ENCODE results near the gene ZNF14.
"Not testable (repeated sequence)": the region's sequence is repeated elsewhere in the genome, so short reads cannot be mapped to it uniquely, and the experiment has no call there.

ZNF14 gene

DNA sequence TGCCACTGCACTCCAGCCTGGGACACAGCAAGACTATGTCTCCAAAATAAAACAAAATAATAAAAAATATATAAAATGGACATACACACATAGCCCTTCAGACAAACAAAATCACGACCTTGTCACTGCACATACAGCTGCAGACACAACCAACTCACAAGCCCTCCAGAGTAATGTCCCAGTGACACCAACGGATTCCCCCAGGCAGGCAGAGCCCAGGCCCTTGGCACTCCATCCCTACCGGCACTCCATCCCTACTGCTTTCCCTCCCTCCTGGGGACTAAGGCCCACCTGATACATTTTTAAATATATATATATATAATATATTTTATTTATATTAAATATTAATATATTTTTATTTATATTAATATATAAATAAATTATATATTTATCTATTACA, 45.8 kb downstream of the ZNF14 start:
- no peak overlapping the region for H3K4me3 ChIP-seq (ENCODE audit: low read length in 2 of 2)
- no peaks in the 10 kb centered on the region for H3K4me1 ChIP-seq (ENCODE audit: control insufficient read depth in 2 of 2, insufficient read depth in 1 of 2, low read depth in 1 of 2, low read length in 2 of 2)
- DNase-seq (ENCODE audit: low spot score), result no peak
- no peak overlapping the region for H3K18ac ChIP-seq (ENCODE audit: low read length)
- H3K4me2 ChIP-seq (ENCODE audit: insufficient read depth, low read length, poor library complexity, severe bottlenecking), result no peak overlapping the region
- no peak overlapping the region for H3K9ac ChIP-seq (ENCODE audit: low read depth, low read length, poor library complexity)
- H4K91ac ChIP-seq (ENCODE audit: low read depth, low read length, poor library complexity), result no peak overlapping the region
- no peak overlapping the region for H4K8ac ChIP-seq (ENCODE audit: low read depth, low read length)
- peaks cover 0 to 10% of the 10 kb centered on the region in 2 donors for H3K36me3 ChIP-seq (replicated peaks in 1 of 2; ENCODE audit: control insufficient read depth in 2 of 2, insufficient read depth in 2 of 2, low read length in 2 of 2)
- no CpG with 5 or more reads among the region's 3 CpGs for WGBS, 2 donors (ENCODE audit: extremely low coverage in 2 of 2, insufficient read length in 2 of 2, insufficient replicate concordance in 1 of 2)
- H3K23ac ChIP-seq (ENCODE audit: low read depth, low read length, poor library complexity), result no peak overlapping the region
- no peaks in the 10 kb centered on the region for H3K27me3 ChIP-seq (ENCODE audit: control insufficient read depth in 3 of 3, insufficient read depth in 3 of 3, low read depth in 1 of 3, low read length in 3 of 3)
- H2BK5ac ChIP-seq (ENCODE audit: low read length), result no peak overlapping the region
- H3K14ac ChIP-seq (ENCODE audit: low read length), result no peak overlapping the region
- H2AFZ ChIP-seq (ENCODE audit: low read length), result no peak overlapping the region
- no peaks in the 10 kb centered on the region for H3K79me1 ChIP-seq (ENCODE audit: low read depth, low read length)
- H3K9me3 ChIP-seq (replicated peaks in 1 of 2; ENCODE audit: control insufficient read depth in 2 of 2, insufficient read depth in 1 of 2, low read depth in 1 of 2, low read length in 2 of 2), result peaks cover 4 to 16% of the 10 kb centered on the region in 2 donors
- no peak overlapping the region for H2BK15ac ChIP-seq (ENCODE audit: low read length)
- no peak overlapping the region for H2AK5ac ChIP-seq (ENCODE audit: low read depth, low read length)
- no peak overlapping the region for H2BK120ac ChIP-seq (ENCODE audit: low read depth, low read length)
- H2BK12ac ChIP-seq (ENCODE audit: low read length), result no peak overlapping the region
- no peak overlapping the region for H3K4ac ChIP-seq (ENCODE audit: low read length)
- H3K27ac ChIP-seq (replicated peaks; ENCODE audit: low read length), result no peak overlapping the region

DNA sequence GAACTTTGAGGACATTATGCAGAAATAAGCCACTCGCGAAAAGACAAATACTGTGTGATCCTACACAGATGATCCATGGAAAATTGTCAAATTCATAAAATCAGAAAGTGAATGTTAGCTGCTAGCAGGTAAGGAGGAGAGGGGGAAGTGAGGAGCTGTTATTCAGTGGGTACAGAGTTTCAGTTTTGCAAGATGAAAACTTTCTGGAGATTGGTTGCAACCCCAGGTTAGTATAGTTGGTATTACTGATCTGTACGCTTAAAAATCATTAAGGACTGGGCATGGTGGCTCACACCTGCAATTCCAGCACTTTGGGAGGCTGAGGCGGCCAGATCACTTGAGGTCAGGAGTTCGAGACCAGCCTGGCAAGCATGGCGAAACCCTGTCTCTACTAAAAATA, 46.3 kb downstream of the ZNF14 start:
- Histone ChIP-seq H3K4ac (ENCODE audit: low read length) (no peak overlapping the region), H2AK5ac (ENCODE audit: low read depth, low read length) (no peak overlapping the region), H3K18ac (ENCODE audit: low read length) (no peak overlapping the region), H2AFZ (ENCODE audit: low read length) (no peak overlapping the region), H2BK15ac (ENCODE audit: low read length) (no peak overlapping the region), H3K27ac (replicated peaks; ENCODE audit: low read length) (no peak overlapping the region), H2BK12ac (ENCODE audit: low read length) (no peak overlapping the region), H3K27me3 (ENCODE audit: control insufficient read depth in 3 of 3, insufficient read depth in 3 of 3, low read depth in 1 of 3, low read length in 3 of 3) (no peaks in the 10 kb centered on the region), H4K91ac (ENCODE audit: low read depth, low read length, poor library complexity) (no peak overlapping the region), H3K4me1 (ENCODE audit: control insufficient read depth in 2 of 2, insufficient read depth in 1 of 2, low read depth in 1 of 2, low read length in 2 of 2) (no peaks in the 10 kb centered on the region), H3K9ac (ENCODE audit: low read depth, low read length, poor library complexity) (no peak overlapping the region), H3K4me3 (ENCODE audit: low read length in 2 of 2) (no peak overlapping the region), H4K8ac (ENCODE audit: low read depth, low read length) (no peak overlapping the region), H3K79me1 (ENCODE audit: low read depth, low read length) (no peaks in the 10 kb centered on the region), H3K23ac (ENCODE audit: low read depth, low read length, poor library complexity) (no peak overlapping the region), H3K9me3 (replicated peaks in 1 of 2; ENCODE audit: control insufficient read depth in 2 of 2, insufficient read depth in 1 of 2, low read depth in 1 of 2, low read length in 2 of 2) (peaks cover 4 to 18% of the 10 kb centered on the region in 2 donors), H2BK120ac (ENCODE audit: low read depth, low read length) (no peak overlapping the region), H3K4me2 (ENCODE audit: insufficient read depth, low read length, poor library complexity, severe bottlenecking) (no peak overlapping the region), H2BK5ac (ENCODE audit: low read length) (no peak overlapping the region), H3K36me3 (replicated peaks in 1 of 2; ENCODE audit: control insufficient read depth in 2 of 2, insufficient read depth in 2 of 2, low read length in 2 of 2) (peaks cover 0 to 13% of the 10 kb centered on the region in 2 donors), H3K14ac (ENCODE audit: low read length) (no peak overlapping the region)
- DNase-seq (ENCODE audit: low spot score), result no peak
- no CpG with 5 or more reads among the region's 6 CpGs for WGBS, 2 donors (ENCODE audit: extremely low coverage in 2 of 2, insufficient read length in 2 of 2, insufficient replicate concordance in 1 of 2)

DNA sequence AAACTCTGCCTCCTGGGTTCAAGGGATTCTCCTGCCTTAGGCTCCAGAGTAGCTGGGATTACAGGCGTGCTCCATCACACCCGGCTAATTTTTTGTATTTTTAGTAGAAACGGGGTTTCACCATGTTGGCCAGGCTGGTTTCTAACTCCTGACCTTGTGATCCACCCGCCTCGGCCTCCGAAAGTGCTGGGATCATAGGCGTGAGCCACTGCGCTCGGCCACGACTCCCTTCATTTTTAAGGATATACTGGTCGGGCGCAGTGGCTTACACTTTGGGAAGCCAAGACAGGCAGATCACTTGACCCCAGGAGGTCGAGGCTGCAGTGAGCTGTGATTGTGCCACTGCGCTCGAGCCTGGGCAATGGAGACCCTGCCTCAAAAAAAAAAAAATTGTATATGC, 46.8 kb downstream of the ZNF14 start:
- not testable (repeated sequence) for H3K9ac ChIP-seq (ENCODE audit: low read depth, low read length, poor library complexity); H3K4me1 ChIP-seq (ENCODE audit: control insufficient read depth in 2 of 2, insufficient read depth in 1 of 2, low read depth in 1 of 2, low read length in 2 of 2); H2BK120ac ChIP-seq (ENCODE audit: low read depth, low read length); H4K8ac ChIP-seq (ENCODE audit: low read depth, low read length); H3K18ac ChIP-seq (ENCODE audit: low read length); H3K27ac ChIP-seq (replicated peaks; ENCODE audit: low read length); H4K91ac ChIP-seq (ENCODE audit: low read depth, low read length, poor library complexity); DNase-seq (ENCODE audit: low spot score); H2BK12ac ChIP-seq (ENCODE audit: low read length); H3K27me3 ChIP-seq (ENCODE audit: control insufficient read depth in 3 of 3, insufficient read depth in 3 of 3, low read depth in 1 of 3, low read length in 3 of 3); H3K4me2 ChIP-seq (ENCODE audit: insufficient read depth, low read length, poor library complexity, severe bottlenecking); H2BK15ac ChIP-seq (ENCODE audit: low read length); H2AFZ ChIP-seq (ENCODE audit: low read length); H3K4me3 ChIP-seq (ENCODE audit: low read length in 2 of 2); H3K4ac ChIP-seq (ENCODE audit: low read length); H3K79me1 ChIP-seq (ENCODE audit: low read depth, low read length); H2BK5ac ChIP-seq (ENCODE audit: low read length); H3K23ac ChIP-seq (ENCODE audit: low read depth, low read length, poor library complexity); H3K14ac ChIP-seq (ENCODE audit: low read length); H2AK5ac ChIP-seq (ENCODE audit: low read depth, low read length)
- WGBS, 2 donors (ENCODE audit: extremely low coverage in 2 of 2, insufficient read length in 2 of 2, insufficient replicate concordance in 1 of 2), result no CpG with 5 or more reads among the region's 15 CpGs
- peaks cover 2 to 17% of the 10 kb centered on the region in 2 donors for H3K36me3 ChIP-seq (replicated peaks in 1 of 2; ENCODE audit: control insufficient read depth in 2 of 2, insufficient read depth in 2 of 2, low read length in 2 of 2)
- peaks cover 4 to 23% of the 10 kb centered on the region in 2 donors for H3K9me3 ChIP-seq (replicated peaks in 1 of 2; ENCODE audit: control insufficient read depth in 2 of 2, insufficient read depth in 1 of 2, low read depth in 1 of 2, low read length in 2 of 2)

DNA sequence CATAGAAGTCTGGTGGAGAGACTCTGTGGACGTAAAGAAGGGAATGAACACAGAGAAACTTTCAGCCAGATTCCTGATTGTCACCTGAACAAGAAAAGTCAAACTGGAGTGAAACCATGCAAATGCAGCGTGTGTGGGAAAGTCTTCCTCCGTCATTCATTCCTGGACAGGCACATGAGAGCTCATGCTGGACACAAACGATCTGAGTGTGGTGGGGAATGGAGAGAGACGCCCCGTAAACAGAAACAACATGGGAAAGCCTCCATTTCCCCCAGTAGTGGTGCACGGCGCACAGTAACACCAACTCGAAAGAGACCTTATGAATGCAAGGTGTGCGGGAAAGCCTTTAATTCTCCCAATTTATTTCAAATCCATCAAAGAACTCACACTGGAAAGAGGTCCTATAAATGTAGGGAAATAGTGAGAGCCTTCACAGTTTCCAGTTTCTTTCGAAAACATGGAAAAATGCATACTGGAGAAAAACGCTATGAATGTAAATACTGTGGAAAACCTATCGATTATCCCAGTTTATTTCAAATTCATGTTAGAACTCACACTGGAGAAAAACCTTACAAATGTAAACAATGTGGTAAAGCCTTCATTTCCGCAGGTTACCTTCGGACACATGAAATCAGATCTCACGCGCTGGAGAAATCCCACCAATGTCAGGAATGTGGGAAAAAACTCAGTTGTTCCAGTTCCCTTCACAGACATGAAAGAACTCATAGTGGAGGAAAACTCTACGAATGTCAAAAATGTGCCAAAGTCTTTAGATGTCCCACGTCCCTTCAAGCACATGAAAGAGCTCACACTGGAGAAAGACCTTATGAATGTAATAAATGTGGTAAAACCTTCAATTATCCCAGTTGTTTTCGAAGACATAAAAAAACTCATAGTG, 53.5 kb downstream of the ZNF14 start:
- H4K8ac ChIP-seq (ENCODE audit: low read depth, low read length), result no peak overlapping the region
- H4K91ac ChIP-seq (ENCODE audit: low read depth, low read length, poor library complexity), result no peak overlapping the region
- H3K27ac ChIP-seq (replicated peaks; ENCODE audit: low read length), result no peak overlapping the region
- H2BK12ac ChIP-seq (ENCODE audit: low read length), result no peak overlapping the region
- no peak overlapping the region for H3K18ac ChIP-seq (ENCODE audit: low read length)
- no peaks in the 10 kb centered on the region for H3K4me1 ChIP-seq (ENCODE audit: control insufficient read depth in 2 of 2, insufficient read depth in 1 of 2, low read depth in 1 of 2, low read length in 2 of 2)
- H2AK5ac ChIP-seq (ENCODE audit: low read depth, low read length), result no peak overlapping the region
- no peak overlapping the region for H2AFZ ChIP-seq (ENCODE audit: low read length)
- H3K79me1 ChIP-seq (ENCODE audit: low read depth, low read length), result no peaks in the 10 kb centered on the region
- no CpG with 5 or more reads among the region's 20 CpGs for WGBS, 2 donors (ENCODE audit: extremely low coverage in 2 of 2, insufficient read length in 2 of 2, insufficient replicate concordance in 1 of 2)
- no peak overlapping the region for H3K23ac ChIP-seq (ENCODE audit: low read depth, low read length, poor library complexity)
- no peak for DNase-seq (ENCODE audit: low spot score)
- H2BK15ac ChIP-seq (ENCODE audit: low read length), result no peak overlapping the region
- H2BK5ac ChIP-seq (ENCODE audit: low read length), result no peak overlapping the region
- H3K9ac ChIP-seq (ENCODE audit: low read depth, low read length, poor library complexity), result no peak overlapping the region
- peaks cover 14 to 88% of the 10 kb centered on the region in 2 donors for H3K9me3 ChIP-seq (replicated peaks in 1 of 2; ENCODE audit: control insufficient read depth in 2 of 2, insufficient read depth in 1 of 2, low read depth in 1 of 2, low read length in 2 of 2)
- H2BK120ac ChIP-seq (ENCODE audit: low read depth, low read length), result no peak overlapping the region
- H3K4me3 ChIP-seq (ENCODE audit: low read length in 2 of 2), result no peak overlapping the region
- no peak overlapping the region for H3K14ac ChIP-seq (ENCODE audit: low read length)
- no peaks in the 10 kb centered on the region for H3K27me3 ChIP-seq (ENCODE audit: control insufficient read depth in 3 of 3, insufficient read depth in 3 of 3, low read depth in 1 of 3, low read length in 3 of 3)
- no peak overlapping the region for H3K4ac ChIP-seq (ENCODE audit: low read length)
- peaks cover 18 to 83% of the 10 kb centered on the region in 2 donors for H3K36me3 ChIP-seq (replicated peaks in 1 of 2; ENCODE audit: control insufficient read depth in 2 of 2, insufficient read depth in 2 of 2, low read length in 2 of 2)
- no peak overlapping the region for H3K4me2 ChIP-seq (ENCODE audit: insufficient read depth, low read length, poor library complexity, severe bottlenecking)

All from neuronal stem cell (in vitro differentiated cells).